Activated CD4-positive, alpha-beta memory T cell treated with anti-CD3 and anti-CD28 coated beads, Interleukin-2, amount 10 ng/mL, durations not matched to agents 7 days and 5 days (primary cell): ENCODE measurements around the gene ZNF827. TPM values are rescaled to one million over a fixed set of nuclear protein-coding genes. Genes with fewer than 3 reads are reported as not detected.
A peak's percentile ranks its signal among the peaks of the same experiment; 100 is the strongest.

ENCODE experiments used
- CTCF ChIA-PET: fragments of 350-600 bp; sonication (Branson Sonifier 250); formaldehyde crosslinking; loops from one replicate; lab custom pipeline; 2021; ENCODE audit warnings: antibody characterized with exemption, inconsistent platforms; lab: Charles Lee
- POLR2A ChIA-PET: fragments of 350-600 bp; sonication (Branson Sonifier 250); formaldehyde crosslinking; loops from one replicate; lab custom pipeline; 2021; ENCODE audit warnings: antibody characterized with exemption; lab: Charles Lee
- DNase-seq: peaks from one replicate; pipeline ENCODE4 v3.0.0-alpha.2; 2020
- H3K27ac Mint-ChIP-seq: one replicate; pipeline ENCODE4 v1.8.0; 2021; ENCODE audit warnings: mild to moderate bottlenecking, mixed read lengths
- H3K27me3 Mint-ChIP-seq: one replicate; pipeline ENCODE4 v1.8.0; 2021; ENCODE audit warnings: mixed read lengths
- H3K36me3 Mint-ChIP-seq: one replicate; pipeline ENCODE4 v1.8.0; 2021; ENCODE audit warnings: low read depth, mixed read lengths
- H3K4me1 Mint-ChIP-seq: one replicate; pipeline ENCODE4 v1.8.0; 2021; ENCODE audit warnings: mixed read lengths
- H3K4me3 Mint-ChIP-seq: one replicate; pipeline ENCODE4 v1.8.0; 2021; ENCODE audit warnings: mild to moderate bottlenecking, mixed read lengths
- H3K9me3 Mint-ChIP-seq: one replicate; pipeline ENCODE4 v1.8.0; 2021; ENCODE audit warnings: mixed read lengths
- total RNA-seq, 2 experiments: library from RNA; stranded (reverse); gene quantifications; one replicate each; pipeline ENCODE4 v1.2.3, GENCODE V29; 2021

Gene ZNF827
- total RNA-seq, 2 experiments from 2014 or later = 7.9 to 10.3 TPM

- Mint-ChIP-seq H3K27ac (no peak overlapping the region), H3K9me3 (peaks cover 24% of the 10 kb centered on the region), H3K27me3 (no peaks in the 10 kb centered on the region), H3K4me1 (peaks cover 12% of the 10 kb centered on the region), H3K36me3 (peaks cover 48% of the 10 kb centered on the region), H3K4me3 (no peak overlapping the region)
- ChIA-PET POLR2A (no interaction called here), CTCF (no interaction called here)
- no peak for DNase-seq
Measured at GRCh38 chr4:145785391-145786008, 153.1 kb downstream of the ZNF827 start.

DNA sequence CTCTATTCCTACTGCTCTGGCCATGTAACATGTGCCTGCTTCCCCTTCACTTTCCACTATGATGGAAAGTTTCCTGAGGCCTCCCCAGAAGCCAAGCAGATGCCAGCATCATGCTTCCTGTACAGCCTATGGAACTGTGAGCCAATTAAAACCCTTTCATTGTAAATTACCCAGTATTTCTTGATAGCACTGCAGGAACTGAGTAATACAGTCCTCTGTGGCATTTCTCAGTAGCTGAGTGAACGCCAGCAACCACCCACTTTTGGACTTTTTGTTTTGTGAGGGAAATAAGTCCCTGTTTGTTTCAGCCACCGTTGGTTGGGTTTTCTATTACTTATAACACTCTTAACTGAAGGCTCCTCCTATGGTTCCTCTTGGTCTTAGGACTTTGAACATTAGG, 154.6 kb downstream of the ZNF827 start:
- peaks cover 56% of the 10 kb centered on the region for H3K36me3 Mint-ChIP-seq
- POLR2A ChIA-PET = no interaction called here

DNA sequence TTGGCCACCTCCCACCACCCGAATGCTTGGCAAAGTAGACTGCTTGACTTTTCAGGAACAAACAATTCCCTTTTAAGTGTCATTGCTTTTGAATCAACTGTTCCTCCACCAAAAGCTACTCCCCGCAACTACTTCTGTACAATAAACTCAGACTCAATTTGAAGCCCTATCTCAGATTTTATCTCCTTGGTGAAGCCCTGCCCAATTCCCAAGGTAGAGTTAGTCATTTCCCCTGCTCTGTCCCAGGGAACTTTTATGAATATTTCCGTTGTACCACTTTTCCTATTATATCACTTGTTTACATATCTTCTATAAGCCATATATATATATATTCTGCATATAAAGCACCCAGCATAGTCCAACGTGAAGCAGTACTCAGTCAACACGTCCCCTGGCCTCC, 155.9 kb downstream of the ZNF827 start:
- Mint-ChIP-seq H3K27me3 (no peaks in the 10 kb centered on the region), H3K27ac (no peak overlapping the region), H3K9me3 (peaks cover 23% of the 10 kb centered on the region), H3K36me3 (peaks cover 60% of the 10 kb centered on the region), H3K4me3 (no peak overlapping the region), H3K4me1 (peaks cover 12% of the 10 kb centered on the region)
- no peak for DNase-seq
- ChIA-PET CTCF (no interaction called here), POLR2A (no interaction called here)

More for the DNA sequence above, 154.6 kb downstream of the ZNF827 start:
- H3K4me1 Mint-ChIP-seq = peaks cover 12% of the 10 kb centered on the region
- CTCF ChIA-PET = interaction anchor here (1.0 kb wide), 2 partner anchors 17 to 23 kb away, joined by 3 read pairs; no protein-coding TSS in a partner anchor
- no peak overlapping the region for H3K4me3 Mint-ChIP-seq
- DNase-seq = no peak
- peaks cover 24% of the 10 kb centered on the region for H3K9me3 Mint-ChIP-seq
- peak overlapping the region; percentile 33 for H3K27ac Mint-ChIP-seq
- no peaks in the 10 kb centered on the region for H3K27me3 Mint-ChIP-seq

GRCh38 chr4:145781351-145781750, 157.3 kb downstream of the ZNF827 start:
- no peak for DNase-seq
- H3K4me1 Mint-ChIP-seq = peaks cover 12% of the 10 kb centered on the region
- ChIA-PET CTCF (no interaction called here), POLR2A (no interaction called here)
- no peaks in the 10 kb centered on the region for H3K27me3 Mint-ChIP-seq
- peaks cover 16% of the 10 kb centered on the region for H3K9me3 Mint-ChIP-seq
- peaks cover 55% of the 10 kb centered on the region for H3K36me3 Mint-ChIP-seq
- no peak overlapping the region for H3K27ac Mint-ChIP-seq
- H3K4me3 Mint-ChIP-seq = no peak overlapping the region

DNA sequence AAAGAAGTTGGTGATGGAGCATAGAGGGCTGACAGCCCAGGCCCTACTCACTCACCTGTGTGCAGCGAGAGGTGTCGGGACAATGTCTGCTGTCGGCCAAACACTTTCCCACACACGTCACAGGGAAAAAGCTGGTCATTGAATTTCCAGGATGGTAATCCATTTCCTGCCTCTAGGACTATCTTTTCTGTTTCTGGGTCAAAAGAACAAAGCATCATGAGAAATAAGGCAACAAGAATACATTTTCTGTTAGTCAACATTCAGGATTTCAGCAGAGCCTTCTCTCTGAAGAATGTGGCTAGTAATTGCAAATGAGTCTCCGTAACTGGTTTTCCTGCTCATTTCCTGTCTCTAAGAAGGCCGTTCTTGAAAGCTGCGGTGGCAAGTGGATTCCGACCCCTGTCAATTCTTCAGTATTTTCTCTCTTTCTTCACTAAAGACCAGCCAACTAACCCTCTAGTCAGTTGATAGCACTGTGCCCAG, 159.3 kb downstream of the ZNF827 start:
- no peak overlapping the region for H3K4me3 Mint-ChIP-seq
- no peak overlapping the region for H3K27ac Mint-ChIP-seq
- H3K36me3 Mint-ChIP-seq = peaks cover 50% of the 10 kb centered on the region
- no peaks in the 10 kb centered on the region for H3K27me3 Mint-ChIP-seq
- peaks cover 9% of the 10 kb centered on the region for H3K9me3 Mint-ChIP-seq
- CTCF ChIA-PET = no interaction called here
- POLR2A ChIA-PET = no interaction called here
- DNase-seq = no peak
- H3K4me1 Mint-ChIP-seq = peaks cover 8% of the 10 kb centered on the region

- DNase-seq = no peak
- H3K27ac Mint-ChIP-seq = no peak overlapping the region
- no peak overlapping the region for H3K4me3 Mint-ChIP-seq
- CTCF ChIA-PET = no interaction called here
- peaks cover 41% of the 10 kb centered on the region for H3K36me3 Mint-ChIP-seq
- POLR2A ChIA-PET = no interaction called here
- H3K9me3 Mint-ChIP-seq = no peaks in the 10 kb centered on the region
- peaks cover 12% of the 10 kb centered on the region for H3K4me1 Mint-ChIP-seq
- no peaks in the 10 kb centered on the region for H3K27me3 Mint-ChIP-seq
Measured at GRCh38 chr4:145776208-145776607, 162.4 kb downstream of the ZNF827 start.

- CTCF ChIA-PET = no interaction called here
- Mint-ChIP-seq H3K36me3 (peaks cover 37% of the 10 kb centered on the region), H3K27me3 (no peaks in the 10 kb centered on the region), H3K27ac (no peak overlapping the region), H3K9me3 (no peaks in the 10 kb centered on the region), H3K4me1 (peaks cover 12% of the 10 kb centered on the region), H3K4me3 (no peak overlapping the region)
- POLR2A ChIA-PET = no interaction called here
- DNase-seq = no peak
Measured at GRCh38 chr4:145775406-145775805, 163.2 kb downstream of the ZNF827 start.

DNA sequence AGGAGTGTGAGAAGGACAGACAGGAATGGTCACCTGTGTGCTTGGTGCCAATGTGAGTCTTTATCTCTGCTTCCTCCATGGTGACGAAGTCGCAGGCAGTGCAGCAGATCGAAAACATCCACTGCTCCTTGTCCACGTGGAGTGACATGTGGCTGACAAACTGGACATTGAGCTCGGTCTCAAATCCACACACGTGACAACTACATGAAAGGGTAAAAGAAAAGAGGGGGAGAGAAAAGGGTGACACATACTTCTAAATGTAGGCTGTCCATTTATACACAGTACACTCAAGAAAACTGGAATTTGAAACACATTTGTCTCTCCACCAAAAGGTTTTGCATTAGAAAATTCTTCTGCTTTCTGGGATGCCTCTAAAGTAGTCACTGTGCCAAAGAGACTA, 164.2 kb downstream of the ZNF827 start:
- DNase-seq = no peak
- Mint-ChIP-seq H3K27me3 (no peaks in the 10 kb centered on the region), H3K4me3 (no peak overlapping the region), H3K4me1 (peaks cover 12% of the 10 kb centered on the region), H3K36me3 (peaks cover 32% of the 10 kb centered on the region), H3K27ac (no peak overlapping the region), H3K9me3 (no peaks in the 10 kb centered on the region)
- POLR2A ChIA-PET = no interaction called here
- CTCF ChIA-PET = no interaction called here

GRCh38 chr4:145773581-145774234, 164.9 kb downstream of the ZNF827 start:
- no peaks in the 10 kb centered on the region for H3K27me3 Mint-ChIP-seq
- H3K4me1 Mint-ChIP-seq = peaks cover 12% of the 10 kb centered on the region
- H3K36me3 Mint-ChIP-seq = peaks cover 26% of the 10 kb centered on the region
- no peaks in the 10 kb centered on the region for H3K9me3 Mint-ChIP-seq
- H3K4me3 Mint-ChIP-seq = no peak overlapping the region
- no peak overlapping the region for H3K27ac Mint-ChIP-seq
- ChIA-PET CTCF (no interaction called here), POLR2A (no interaction called here)
- no peak for DNase-seq

- peaks cover 31% of the 10 kb centered on the region for H3K36me3 Mint-ChIP-seq
- ChIA-PET POLR2A (no interaction called here), CTCF (no interaction called here)
Measured at GRCh38 chr4:145772347-145772746, 166.3 kb downstream of the ZNF827 start.

GRCh38 chr4:145770124-145770523, 168.5 kb downstream of the ZNF827 start:
- no peak overlapping the region for H3K27ac Mint-ChIP-seq
- no peak overlapping the region for H3K4me3 Mint-ChIP-seq
- peaks cover 47% of the 10 kb centered on the region for H3K36me3 Mint-ChIP-seq
- ChIA-PET CTCF (no interaction called here), POLR2A (no interaction called here)
- no peaks in the 10 kb centered on the region for H3K27me3 Mint-ChIP-seq
- H3K9me3 Mint-ChIP-seq = peaks cover 5% of the 10 kb centered on the region
- no peak for DNase-seq
- H3K4me1 Mint-ChIP-seq = peaks cover 22% of the 10 kb centered on the region

More at GRCh38 chr4:145772347-145772746, 166.3 kb downstream of the ZNF827 start:
- DNase-seq = no peak
- Mint-ChIP-seq H3K9me3 (peaks cover 5% of the 10 kb centered on the region), H3K4me1 (peaks cover 12% of the 10 kb centered on the region), H3K4me3 (no peak overlapping the region), H3K27me3 (no peaks in the 10 kb centered on the region), H3K27ac (no peak overlapping the region)

- Mint-ChIP-seq H3K9me3 (peaks cover 5% of the 10 kb centered on the region), H3K27ac (no peak overlapping the region), H3K27me3 (no peaks in the 10 kb centered on the region), H3K4me1 (peaks cover 22% of the 10 kb centered on the region), H3K4me3 (no peak overlapping the region), H3K36me3 (peaks cover 52% of the 10 kb centered on the region)
- CTCF ChIA-PET = no interaction called here
- POLR2A ChIA-PET = no interaction called here
- DNase-seq = no peak
Measured at GRCh38 chr4:145769450-145770037, 169.1 kb downstream of the ZNF827 start.

GRCh38 chr4:145766273-145766672, 172.3 kb downstream of the ZNF827 start:
- no peak for DNase-seq
- peaks cover 5% of the 10 kb centered on the region for H3K9me3 Mint-ChIP-seq
- ChIA-PET POLR2A (no interaction called here), CTCF (no interaction called here)
- H3K36me3 Mint-ChIP-seq = peaks cover 52% of the 10 kb centered on the region
- no peak overlapping the region for H3K27ac Mint-ChIP-seq
- H3K4me3 Mint-ChIP-seq = no peak overlapping the region
- H3K27me3 Mint-ChIP-seq = no peaks in the 10 kb centered on the region
- H3K4me1 Mint-ChIP-seq = peaks cover 10% of the 10 kb centered on the region
